Hindlimb muscle (tissue), 1 donor: ENCODE results near the gene STARD5. TPM values are rescaled to one million over a fixed set of nuclear protein-coding genes. Genes with fewer than 3 reads are reported as not detected.

ENCODE experiments used
- DNase-seq: peaks from one replicate; pipeline ENCODE4 v3.0.0-alpha.2; 2013
- polyA plus RNA-seq: library from polyadenylated mRNA; unstranded; fragments of 120-200 nt; gene quantifications from one replicate; pipeline ENCODE4 v1.2.1, GENCODE V29; 2013; ENCODE audit not compliant: insufficient read length

Gene STARD5
- polyA plus RNA-seq, 1 donor: 2.8 TPM

DNA sequence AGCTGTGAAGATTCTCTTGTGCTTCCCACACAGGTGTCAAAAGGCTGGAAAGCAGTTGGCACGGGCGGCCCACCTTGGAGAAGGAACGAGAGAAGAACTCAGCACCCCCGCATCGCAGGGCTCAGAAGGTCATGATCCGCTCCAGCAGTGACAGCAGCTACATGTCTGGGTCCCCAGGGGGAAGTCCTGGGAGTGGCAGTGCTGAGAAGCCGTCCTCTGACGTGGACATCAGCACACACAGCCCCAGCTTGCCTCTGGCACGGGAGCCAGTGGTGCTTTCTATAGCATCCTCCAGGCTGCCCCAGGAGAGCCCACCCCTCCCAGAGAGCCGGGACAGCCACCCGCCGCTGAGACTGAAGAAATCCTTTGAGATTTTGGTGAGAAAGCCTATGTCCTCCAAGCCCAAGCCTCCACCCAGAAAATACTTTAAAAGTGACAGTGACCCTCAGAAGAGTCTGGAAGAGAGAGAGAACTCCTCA is 31.4 kb downstream of the STARD5 start:
- DNase-seq: no peak

DNA sequence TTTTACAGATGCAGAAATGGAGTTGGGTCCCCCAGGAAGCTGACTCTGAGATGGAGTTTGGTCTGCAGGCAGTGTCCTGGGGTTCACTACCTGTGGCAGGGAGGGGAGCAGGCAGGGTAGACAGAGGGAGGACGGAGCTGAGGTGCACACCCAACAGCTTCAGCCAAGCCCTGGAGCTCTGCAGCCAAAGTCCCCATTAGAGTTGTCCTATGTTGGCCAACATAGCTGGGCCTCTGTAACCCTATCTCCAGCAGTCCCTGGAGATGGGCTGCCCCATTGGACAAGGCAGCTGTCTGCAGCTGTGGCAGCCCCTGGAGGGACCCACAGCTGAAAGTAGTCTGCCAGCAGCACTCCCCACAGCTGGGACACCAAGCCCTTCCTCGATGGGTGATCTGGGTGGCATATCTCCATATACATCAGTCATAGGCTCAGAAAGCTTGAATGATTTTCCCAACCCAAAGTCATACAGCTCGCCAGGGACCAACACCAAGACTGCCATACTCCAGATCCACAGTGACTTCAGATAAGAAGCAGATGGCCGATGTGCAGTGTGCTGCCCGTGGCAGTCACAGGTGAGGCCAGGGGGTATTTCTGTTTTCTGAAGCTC is 31.9 kb downstream of the STARD5 start:
- DNase-seq: no peak

DNA sequence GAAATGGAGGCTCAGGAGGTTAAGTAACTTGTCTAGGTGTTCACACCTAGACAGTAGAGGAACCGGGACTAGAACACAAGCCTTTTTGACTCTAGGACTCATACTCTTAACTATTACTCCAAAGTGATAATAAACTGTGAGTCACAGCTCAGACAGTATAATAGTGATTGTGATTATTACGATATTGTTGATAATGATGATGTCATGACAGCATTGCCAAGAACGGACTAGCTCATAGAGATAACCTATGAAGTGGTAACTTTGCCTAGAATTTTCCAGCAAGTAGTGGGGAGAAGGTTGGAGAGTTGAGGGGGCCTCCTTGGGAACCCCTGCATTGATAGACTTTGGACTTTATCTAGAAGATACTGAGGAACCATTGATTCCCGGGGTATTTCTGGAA is 34.0 kb downstream of the STARD5 start:
- no peak for DNase-seq

DNA sequence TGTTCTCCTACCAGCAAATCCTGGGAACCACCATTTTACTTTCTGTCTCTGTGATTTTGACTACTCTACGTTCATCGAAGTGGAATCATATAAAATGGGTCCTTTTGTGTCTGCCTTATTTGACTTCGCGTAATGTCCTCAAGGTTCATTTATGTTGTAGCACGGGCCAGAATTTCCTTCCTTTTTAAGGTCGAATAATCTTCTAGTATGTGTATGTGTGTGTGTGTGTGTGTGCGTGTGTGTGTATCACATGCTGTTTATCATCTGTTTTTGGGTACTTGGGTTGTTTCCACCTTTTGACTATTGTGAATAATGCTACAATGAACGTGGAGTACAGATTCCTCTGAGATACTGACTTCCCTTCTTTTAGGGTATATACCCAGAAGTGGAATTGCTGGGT is 35.3 kb downstream of the STARD5 start:
- DNase-seq: no peak

DNA sequence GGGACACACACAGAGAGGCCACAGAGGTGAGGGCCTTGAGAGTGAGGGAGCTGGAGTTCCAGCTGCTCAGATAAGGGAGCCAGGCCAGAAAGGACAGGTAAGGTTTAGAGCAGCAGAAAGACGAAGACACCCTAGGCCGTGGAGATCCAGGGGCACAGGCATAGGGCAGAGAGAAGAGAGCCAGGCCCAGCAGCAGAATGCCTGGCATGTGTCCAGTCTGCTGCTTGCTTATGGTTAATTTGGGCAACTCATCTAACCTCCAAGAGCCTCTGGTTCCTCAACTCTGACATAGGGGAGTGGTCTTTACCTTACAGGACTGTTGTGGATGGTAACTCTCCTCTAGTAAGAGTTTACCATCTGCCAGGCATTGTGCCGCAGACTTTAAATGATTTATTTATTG is 35.9 kb downstream of the STARD5 start:
- DNase-seq: no peak

DNA sequence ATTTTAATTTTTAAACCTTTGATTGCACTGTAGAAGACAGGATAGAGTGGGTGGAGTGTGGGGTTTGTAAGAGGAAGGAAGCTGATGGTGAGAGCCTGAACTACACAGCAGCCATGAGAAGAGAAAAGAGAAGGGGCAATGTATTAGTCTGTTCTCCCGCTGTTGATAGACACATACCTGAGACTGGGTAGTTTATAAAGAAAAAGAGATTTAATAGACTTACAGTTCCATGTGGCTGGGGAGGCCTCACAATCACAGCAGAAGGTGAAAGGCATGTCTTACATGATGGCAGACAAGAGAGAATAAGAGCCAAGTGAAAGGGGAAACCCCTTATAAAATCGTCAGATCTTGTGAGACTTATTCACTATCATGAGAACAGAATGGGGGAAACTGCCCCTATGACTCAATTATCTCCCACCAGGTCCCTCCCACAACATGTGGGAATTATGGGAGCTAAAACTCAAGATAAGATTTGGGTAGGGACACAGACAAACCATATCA is 37.3 kb downstream of the STARD5 start:
- DNase-seq: no peak

DNA sequence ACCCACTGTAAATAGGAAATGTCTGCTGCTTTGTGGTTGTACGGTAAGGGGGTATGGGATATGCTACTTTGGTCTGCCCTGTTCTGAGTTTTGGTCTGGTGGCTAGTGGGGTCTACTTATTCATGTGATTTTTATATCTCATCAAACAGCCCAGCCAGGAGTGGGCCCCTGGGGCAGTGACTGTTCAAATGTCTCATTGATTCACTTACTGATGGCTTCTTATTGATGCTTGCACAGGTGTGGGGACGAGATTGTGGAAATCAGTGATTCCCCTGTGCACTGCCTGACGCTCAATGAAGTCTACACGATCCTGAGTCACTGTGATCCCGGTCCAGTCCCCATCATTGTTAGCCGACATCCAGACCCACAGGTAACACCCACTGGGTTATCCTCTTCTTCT is 38.5 kb downstream of the STARD5 start:
- DNase-seq: no peak

DNA sequence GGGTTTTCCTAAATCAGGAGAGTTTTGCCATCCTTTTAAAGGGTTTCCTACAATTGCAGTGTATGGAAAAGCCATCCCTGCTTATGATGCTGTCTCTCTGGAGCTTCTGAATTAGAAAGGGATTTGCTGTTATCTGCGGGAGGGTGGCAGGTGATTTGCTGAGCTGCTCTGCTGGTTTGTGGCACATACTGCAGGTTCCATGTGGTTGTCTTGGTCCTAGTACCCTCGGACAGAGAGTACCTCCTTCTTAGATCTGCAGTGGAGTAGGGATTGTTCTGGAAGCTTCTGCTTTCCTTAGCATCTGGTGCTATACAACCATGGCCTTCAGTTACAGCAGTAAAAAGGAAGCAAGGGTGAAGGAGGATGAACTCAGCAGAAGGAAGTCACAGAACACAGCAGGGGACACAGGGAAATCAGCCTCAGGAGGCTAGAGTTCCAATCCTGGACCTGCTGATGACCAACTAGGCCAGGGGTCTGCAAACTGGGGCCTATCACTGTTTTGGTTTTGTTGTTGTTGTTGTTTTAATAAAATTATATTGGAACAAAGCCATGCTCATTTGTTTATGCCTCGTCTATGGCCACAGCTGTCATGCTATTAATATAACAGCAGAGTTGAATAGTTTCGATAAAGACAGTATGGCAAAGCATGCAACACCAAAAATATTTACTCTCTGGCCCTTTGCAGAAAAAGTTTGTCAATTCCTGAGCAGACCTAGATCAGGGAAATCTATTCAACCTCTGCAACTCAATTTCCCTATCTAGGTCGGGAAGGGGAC is 39.5 kb downstream of the STARD5 start:
- DNase-seq: no peak

DNA sequence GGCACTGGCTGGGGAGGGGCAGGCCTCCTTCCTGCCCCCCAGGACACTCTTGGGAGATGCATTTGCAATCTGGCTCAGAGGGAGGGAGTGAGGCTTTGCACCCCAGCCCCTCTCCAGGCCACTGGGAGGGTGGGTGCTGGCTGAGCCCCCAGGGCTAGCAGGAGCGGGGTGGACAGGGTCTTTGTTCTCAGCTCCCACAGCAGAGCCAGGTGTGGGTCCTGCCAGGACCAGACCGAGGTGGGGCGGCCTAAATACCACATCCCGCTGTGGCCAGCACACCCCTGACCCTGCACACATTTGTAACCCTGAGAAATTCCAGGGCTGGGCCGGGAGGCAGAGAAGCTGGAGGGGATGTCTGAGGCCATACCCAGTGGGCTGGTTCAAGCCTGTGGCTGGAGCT is 41.0 kb downstream of the STARD5 start:
- no peak for DNase-seq

DNA sequence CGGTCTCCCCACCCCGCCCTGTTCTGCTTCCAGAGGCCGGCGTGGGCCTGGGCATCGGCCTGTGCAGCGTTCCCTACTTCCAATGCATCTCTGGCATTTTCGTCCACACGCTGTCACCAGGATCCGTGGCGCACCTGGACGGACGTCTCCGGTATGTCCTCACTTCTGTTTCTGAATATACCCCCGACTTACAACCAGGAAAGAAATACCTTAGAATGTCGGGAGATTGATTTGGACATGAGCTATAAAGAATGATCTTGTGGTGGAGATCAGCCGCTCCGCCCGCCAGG is 41.4 kb downstream of the STARD5 start:
- DNase-seq: no peak

DNA sequence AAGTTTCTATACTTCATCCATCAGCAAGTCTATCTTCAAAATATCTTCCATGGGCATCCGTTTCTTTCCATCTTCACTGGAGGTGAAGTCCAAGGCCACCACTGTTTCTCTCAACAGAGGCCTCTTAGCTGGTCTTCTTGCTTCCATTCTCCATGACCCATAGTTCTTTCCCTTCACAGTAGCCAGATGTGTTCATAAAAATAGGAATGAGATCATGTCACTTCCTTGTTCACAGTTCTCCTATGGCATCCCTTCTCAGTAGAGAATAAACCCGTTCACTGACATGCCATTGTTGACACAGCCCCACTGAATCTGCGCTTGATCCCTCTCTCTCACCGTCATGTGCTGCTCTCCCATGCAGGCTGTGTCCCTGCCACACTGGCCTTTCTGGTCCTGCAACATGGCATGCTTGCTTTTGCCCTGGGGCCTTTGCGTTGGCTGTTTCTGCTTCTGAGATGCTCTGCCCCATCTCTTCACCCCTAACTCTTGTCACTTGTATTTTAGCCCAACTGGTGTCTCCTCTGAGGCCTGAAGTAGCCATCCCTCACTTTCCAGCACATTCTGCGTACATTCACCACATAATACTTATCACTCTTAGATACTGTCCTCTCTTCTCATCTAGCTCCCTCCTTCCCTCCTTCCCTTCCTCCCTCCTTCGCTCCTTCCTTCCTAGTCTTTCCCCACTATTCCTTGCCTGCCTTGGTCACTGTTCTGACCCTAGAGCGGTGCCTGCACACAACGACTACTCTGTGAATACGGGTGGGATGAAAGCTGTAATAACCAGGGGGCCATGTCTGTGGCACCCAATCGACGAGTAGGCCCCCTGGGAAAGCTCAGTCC is 42.0 kb downstream of the STARD5 start:
- DNase-seq: no peak

DNA sequence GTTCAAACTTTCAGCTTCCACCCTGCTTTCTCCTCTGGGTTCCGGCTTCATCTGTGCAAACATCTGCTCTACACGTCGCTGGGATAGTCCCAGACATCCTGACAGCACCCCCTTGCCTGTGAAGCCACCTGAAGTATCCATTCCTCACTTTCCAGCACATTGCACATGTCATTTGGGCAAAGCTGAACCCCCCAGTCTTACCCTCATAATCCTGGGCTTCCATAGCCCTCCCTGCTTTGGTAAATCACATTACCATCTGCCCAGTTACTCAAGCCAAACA is 42.5 kb downstream of the STARD5 start:
- DNase-seq: no peak

DNA sequence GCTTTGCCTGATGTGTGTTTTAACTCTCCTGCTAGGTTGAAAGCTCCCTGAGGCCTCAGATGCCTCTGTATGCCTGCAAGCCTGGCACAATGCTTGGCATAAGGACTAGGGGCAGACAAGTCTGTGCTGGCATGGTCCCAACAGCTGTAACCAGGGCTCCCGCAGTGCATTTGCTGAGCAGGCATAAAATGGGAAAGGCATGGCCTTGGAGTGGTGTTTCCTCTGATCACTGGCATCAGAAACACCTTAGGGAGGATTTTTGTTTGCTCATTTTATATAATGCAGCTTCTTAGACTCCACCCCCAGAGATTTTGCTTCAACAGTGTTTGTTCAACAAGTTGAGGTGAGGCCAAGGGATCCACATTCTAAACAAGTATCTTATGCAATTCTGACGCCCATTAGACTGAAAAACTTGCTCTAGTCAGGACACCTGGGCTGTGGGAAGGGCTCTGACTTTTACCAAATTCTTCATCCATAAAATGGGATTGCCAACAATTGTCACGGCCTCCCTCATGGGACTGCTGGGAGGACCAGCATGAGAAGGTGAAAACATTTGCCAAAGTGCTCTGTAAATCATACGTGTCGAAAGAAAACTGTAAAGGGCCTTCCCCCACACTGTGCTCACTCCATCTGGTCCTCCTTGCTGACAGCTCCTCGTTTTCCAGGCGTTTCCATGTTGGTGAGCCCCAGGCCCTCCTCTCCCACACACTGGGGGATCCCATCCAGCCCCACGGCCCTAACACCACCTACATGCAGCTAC is 43.1 kb downstream of the STARD5 start:
- no peak for DNase-seq

DNA sequence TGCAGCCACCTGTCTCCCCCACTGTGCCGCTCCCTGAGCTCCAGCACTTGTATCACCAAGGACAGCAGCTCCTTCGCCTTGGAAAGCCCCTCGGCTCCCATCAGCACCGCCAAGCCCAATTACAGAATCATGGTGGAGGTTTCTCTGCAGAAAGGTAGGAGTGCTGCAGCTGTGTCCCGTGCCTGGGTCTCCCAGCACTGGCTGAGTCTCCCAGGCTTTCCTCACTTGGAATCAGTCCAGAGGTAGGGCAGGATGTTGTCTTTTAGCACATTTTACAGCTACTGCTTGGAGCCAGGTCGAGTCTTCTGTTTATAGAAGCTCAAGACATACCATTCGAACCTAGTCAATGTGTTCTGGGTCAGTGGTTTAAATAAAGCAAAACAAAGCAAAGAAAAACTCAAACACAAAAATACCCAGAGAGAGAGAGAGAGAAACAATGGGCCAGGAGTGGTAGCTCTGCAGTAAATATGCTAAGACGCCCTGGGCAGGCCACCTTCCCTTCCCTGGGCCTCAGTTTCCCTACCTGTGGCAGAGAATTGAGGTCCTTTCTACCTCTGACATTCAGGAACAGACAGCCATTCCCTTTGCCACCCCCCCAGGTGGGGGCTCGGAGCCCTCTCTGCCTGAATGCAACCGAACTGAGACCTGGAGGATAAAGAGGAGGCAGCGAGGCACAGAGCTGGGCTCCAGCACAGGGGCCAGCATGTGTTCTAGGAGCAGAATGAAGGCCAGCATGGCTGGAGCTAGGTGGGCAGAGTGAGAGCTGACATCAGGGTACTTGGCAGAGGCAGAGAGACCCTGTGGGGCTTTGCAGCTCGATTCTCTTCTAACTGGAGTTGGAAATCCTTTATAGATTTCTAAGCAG is 44.1 kb downstream of the STARD5 start:
- DNase-seq: no peak

DNA sequence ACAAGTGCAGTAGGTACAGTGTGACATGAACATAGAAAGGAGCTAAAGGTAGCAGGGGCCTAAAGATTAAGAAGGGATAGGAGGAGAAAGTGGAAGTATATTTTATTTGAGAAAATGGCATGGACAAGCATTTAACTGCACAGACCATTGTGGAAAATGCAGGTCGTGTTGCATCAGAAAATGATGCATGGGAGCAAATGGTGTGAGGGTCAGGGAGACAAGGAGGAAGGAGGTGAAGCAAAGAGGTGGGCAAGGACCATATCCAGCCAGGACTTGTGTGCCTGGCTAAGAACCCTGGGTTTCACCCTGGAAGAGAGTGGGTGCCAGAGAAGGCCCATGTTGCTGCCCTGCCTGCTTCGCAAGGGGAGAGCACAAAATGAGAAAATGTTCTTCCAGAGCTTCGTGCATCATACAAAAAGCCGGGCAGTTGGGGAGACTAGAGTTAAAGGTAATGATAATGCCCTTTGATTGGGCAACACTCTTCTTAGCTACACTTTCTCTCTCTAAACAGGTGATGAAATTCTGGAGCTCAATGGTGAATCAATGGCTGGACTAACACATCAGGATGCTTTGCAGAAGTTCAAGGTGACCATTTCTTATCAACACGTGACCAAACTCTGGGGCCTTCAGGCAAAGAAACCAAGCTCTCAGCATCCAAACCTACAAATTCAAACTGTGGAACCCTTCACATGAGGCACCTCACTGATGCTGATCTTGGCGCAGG is 45.5 kb downstream of the STARD5 start:
- DNase-seq: no peak

DNA sequence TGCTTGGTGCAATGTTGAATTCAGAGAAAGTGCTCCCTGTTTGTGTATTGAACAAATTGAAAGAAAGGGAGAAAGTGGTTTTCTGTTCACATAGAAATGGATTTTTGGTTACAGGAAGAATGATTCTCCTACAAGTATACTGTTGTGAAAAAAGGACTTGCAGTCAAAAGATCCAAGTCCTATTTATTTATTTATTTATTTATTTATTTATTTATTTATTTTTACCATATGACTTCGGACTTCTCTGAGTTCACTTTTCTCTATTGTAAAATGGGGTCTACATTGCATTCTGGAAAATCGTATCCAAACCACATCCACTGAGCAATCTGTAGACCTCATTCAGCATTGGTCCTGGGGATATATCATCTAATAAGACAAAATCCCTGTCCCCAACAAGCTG is 46.1 kb downstream of the STARD5 start:
- DNase-seq: no peak

DNA sequence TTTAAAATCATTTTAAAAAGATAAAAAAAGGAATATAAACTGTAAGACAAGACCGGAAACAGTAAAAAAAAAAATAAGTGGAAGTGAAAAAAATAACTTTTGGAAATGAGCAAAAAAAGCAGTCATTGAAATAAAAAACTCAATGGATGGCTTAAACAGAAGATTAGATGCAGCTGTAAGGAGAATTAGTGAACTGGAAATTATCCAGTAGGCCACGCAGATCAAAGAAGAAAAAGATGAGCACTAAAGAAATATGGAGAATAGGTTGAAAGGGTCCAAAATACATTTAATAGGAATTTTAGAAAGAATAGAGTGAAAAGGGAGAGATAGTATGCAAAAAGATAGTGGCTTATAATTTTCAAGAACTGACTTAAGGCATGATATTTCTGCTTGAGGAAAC is 47.0 kb downstream of the STARD5 start:
- no peak for DNase-seq

DNA sequence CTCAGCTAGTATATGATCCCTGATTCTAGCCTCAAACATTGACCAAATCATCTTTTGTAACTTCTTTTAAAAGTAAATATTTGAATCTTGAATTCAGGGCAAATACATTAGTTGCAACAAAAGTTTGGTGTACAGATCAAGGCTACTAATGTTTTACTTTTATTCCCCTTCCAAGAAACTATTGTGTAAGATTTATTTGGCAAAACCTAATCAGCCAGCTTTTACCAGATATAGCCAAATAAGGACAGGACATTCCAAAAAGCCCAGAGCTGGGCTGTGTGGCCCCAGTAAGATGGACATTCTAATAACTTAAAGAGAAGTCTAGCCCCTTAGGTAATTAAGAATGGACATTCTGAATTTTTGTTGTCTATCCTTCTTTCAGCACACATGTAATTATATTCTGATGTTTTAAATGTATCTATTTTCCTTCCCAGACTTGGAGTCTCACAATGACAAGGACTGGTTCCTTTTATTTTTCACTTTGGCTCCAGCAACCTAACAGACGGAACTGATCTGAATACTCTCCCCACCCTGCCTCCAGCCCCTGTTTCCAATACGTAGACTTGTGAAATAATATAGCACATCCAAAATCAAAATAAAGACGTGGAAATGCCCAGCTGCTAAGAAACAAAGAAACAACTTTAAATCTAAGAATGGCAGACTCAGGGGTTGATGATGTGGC is 48.1 kb downstream of the STARD5 start:
- no peak for DNase-seq

DNA sequence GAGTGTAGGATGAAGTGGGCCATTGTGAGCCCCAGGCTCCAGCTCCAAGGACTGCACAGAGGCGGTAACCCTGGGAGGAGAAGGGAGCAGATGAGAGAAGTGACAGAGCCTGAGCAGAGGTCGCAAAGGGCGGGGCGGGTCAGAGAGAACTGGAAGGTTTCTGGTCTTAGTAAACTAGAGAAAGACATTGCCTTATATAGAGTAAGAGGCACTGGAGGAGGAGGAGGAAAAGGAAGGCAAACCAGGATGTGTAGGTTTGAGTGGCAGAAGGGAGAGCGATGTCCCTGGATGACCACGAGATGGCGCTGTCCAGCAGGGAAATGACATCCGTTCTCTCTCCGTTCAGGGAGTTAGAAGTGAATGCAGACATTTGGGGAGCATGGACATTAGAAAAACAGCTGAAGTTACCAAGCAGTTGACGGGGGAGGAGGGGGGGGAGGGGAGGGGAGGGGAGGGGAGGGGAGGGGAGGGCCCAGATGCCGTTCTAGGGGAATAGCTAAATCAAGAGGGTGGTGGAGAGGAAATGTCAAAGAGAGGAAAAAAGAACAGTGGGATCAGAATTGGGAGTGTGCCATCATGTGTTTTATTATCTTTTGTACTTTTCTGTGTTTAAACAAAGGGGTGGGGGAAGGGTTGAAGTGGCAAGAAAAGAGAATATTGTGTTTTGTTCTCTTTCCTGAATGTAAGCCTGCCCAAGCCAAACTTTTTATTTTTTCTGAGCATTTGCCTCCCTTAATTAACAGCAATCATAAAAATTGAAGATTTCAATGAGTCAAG is 48.8 kb downstream of the STARD5 start:
- peak; percentile 82 for DNase-seq

DNA sequence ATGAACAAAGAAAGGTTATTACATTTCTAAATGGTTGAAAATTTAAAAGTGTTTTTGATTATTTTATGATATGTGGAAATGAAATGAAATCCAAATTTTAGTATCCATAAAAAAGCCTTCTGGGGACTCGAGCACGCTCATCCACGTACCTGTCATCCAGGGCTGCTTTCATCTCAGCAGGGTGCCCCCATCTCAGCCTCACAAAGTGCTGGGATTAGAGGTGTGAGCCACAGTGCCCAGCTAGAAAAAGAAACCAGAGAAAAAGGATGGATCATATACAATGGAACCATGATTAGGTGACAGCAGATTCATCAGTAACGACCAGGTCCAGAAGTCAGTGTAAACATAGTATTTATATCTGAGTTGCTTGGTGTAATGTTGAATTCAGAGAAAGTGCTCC is 49.7 kb downstream of the STARD5 start:
- DNase-seq: no peak
